Brain microvascular endothelial cell (primary cell): ENCODE data around the gene LCTL.
"Not testable (repeated sequence)": the region's sequence is repeated elsewhere in the genome, so short reads cannot be mapped to it uniquely, and the experiment has no call there.

ENCODE experiments used
- DNase-seq: peaks from one replicate; pipeline ENCODE4 v3.0.0-alpha.2; 2020
- H3K27ac ChIP-seq: fragments of 250-450 bp; sonication (Bioruptor Pico); 2 replicates; pipeline ENCODE4 v1.5.1; 2020; ENCODE audit warnings: mild to moderate bottlenecking, moderate library complexity
- H3K27me3 ChIP-seq: fragments of 250-450 bp; sonication (Bioruptor Pico); replicated peaks from 2 replicates; pipeline ENCODE4 v1.5.1; 2020; ENCODE audit warnings: mild to moderate bottlenecking
- H3K36me3 ChIP-seq: fragments of 250-450 bp; sonication (Bioruptor Pico); replicated peaks from 2 replicates; pipeline ENCODE4 v1.5.1; 2020; ENCODE audit warnings: mild to moderate bottlenecking
- H3K4me3 ChIP-seq: 2 replicates; pipeline ENCODE4 v1.5.1; 2011; ENCODE audit warnings: low read depth, mild to moderate bottlenecking, control low read depth, low read length, moderate library complexity
- in situ Hi-C: cut with HindIII; loops from 2 replicates; pipeline ENCODE4 v1.10.0; 2017; ENCODE audit warnings: low sequenced_read_pairs, low pct_ligation_motif_present
- TF ChIP-seq, protein P1 (sequence below): IDR thresholded peaks from 2 replicates; pipeline ENCODE4 v1.5.1; 2011; ENCODE audit warnings: low read depth, mild to moderate bottlenecking, moderate library complexity, low read length, control low read depth, inconsistent platforms; ENCODE audit errors: missing control alignments

The LCTL gene

DNA sequence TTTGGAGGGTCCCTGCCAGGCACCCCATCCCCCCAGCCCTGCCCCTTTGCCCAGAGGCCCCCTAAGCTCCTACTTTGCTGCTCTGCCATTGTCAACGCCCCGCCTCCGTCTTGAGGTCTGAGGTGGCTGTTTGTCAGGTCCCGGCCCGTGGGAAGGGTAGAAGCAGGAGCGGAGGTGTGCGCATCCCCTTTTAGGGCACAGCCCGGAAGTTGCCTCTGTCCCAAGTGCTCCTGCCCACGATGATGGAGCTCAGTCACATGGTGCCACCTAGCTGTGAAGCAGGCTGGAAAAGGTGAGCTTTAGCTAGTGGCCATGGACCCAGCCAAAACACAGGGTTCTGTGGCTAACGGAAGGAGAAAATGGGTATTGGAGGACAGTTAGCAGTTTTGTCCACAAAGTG is 28.5 kb upstream of the LCTL start:
- no peaks in the 10 kb centered on the region for H3K27me3 ChIP-seq
- DNase-seq: no peak
- H3K27ac ChIP-seq: no peak overlapping the region
- TF ChIP-seq, protein P1, sequence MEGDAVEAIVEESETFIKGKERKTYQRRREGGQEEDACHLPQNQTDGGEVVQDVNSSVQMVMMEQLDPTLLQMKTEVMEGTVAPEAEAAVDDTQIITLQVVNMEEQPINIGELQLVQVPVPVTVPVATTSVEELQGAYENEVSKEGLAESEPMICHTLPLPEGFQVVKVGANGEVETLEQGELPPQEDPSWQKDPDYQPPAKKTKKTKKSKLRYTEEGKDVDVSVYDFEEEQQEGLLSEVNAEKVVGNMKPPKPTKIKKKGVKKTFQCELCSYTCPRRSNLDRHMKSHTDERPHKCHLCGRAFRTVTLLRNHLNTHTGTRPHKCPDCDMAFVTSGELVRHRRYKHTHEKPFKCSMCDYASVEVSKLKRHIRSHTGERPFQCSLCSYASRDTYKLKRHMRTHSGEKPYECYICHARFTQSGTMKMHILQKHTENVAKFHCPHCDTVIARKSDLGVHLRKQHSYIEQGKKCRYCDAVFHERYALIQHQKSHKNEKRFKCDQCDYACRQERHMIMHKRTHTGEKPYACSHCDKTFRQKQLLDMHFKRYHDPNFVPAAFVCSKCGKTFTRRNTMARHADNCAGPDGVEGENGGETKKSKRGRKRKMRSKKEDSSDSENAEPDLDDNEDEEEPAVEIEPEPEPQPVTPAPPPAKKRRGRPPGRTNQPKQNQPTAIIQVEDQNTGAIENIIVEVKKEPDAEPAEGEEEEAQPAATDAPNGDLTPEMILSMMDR: peak; percentile 19
- no peak overlapping the region for H3K4me3 ChIP-seq
- H3K36me3 ChIP-seq: no peaks in the 10 kb centered on the region
- in situ Hi-C loops: no loop called here

DNA sequence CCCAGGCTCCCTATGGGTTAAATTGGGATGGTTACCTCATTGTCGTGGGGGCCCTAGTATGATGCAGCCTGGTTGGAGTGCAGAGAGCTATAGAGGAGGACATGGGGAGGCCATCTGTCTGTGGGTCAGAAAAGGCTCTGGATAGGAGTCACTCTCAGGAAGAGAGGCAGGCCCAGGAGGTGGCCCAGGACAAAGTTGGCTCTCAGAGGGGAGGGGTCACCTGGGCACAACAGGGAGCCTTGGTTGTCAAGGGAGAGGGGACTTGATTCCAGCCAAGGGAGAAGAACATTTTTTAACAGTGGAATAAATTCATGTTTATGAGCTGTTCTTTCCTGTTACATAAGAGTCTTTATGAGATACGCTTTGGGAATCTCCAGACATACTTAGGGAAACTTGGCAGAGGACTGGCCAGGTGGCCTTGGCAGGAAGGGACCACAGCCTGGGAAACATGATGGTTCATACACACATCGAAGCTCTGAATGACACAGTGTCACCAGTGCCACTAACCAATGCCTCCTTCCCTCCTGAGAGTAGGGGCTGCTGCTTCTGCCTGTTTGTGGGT is 27.5 kb upstream of the LCTL start:
- H3K4me3 ChIP-seq: no peak overlapping the region
- no peak for DNase-seq
- no peaks in the 10 kb centered on the region for H3K27me3 ChIP-seq
- no peaks in the 10 kb centered on the region for H3K36me3 ChIP-seq
- TF ChIP-seq, protein P1: no peak
- no peak overlapping the region for H3K27ac ChIP-seq
- in situ Hi-C loops: no loop called here

DNA sequence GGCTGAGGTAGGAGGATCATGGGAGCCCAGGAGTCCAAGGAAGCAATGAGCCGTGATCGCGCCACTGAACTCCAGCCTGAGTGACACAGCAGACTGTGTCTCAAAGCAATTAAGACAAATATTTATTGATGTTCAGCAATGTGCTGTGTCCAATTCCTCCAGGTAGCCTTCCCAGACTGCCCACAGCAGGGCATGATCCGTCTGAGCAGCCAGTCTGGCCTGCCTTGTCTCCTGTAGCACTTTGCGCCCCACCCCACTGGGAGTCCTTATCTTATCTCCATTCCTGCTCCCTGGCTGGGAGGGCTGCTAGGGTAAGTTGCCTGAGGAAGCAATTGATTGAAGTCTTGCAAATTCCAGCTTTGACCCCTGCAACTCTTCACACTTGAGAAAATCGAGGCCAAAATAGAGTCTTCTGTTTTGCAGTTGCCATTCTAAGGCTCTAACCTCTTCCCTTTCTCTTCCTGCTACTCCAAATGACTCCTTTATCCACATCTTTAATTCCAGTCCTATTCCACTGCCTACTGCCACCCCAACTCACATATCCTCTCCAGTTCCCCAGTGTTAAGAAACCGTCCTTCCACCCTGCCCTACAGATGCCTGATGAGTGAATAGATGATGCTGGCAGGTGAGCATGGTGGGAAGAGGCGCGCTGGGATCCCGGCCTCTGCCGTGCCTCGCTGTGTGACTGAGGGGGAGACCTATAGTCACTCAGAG is 26.9 kb upstream of the LCTL start:
- TF ChIP-seq, protein P1: no peak
- in situ Hi-C loops: no loop called here
- Histone ChIP-seq H3K36me3 (no peaks in the 10 kb centered on the region), H3K27ac (no peak overlapping the region), H3K4me3 (no peak overlapping the region), H3K27me3 (no peaks in the 10 kb centered on the region)
- DNase-seq: peak; percentile 14

DNA sequence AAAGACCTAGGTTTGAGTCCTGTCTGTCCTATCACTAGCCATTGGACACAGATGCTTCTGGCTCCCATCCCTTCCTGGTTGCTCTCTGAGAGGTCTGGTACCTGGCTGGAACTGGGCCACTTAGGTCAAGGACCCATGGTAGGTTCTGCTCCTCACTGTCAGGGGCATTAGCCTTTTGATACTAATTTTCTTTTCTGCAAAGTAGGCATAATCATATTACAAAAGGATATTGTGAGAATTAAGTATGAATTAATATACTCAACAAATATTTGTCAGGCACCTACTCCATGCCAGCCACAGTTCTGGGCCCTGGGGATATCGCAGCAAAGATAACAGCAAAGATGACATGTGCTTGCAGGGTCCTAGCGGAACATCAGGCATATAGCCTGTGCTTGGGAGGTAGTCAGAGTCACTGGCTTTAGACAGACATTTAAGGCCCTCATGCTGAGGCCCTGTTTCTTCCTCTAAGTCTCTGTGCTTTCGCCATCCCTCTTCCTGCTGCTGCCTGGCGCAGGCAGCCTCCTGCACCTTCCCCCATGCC is 25.6 kb upstream of the LCTL start:
- DNase-seq: no peak
- H3K27ac ChIP-seq: no peak overlapping the region
- no peak overlapping the region for H3K4me3 ChIP-seq
- H3K36me3 ChIP-seq: no peaks in the 10 kb centered on the region
- TF ChIP-seq, protein P1: no peak
- in situ Hi-C loops: no loop called here
- H3K27me3 ChIP-seq: no peaks in the 10 kb centered on the region

DNA sequence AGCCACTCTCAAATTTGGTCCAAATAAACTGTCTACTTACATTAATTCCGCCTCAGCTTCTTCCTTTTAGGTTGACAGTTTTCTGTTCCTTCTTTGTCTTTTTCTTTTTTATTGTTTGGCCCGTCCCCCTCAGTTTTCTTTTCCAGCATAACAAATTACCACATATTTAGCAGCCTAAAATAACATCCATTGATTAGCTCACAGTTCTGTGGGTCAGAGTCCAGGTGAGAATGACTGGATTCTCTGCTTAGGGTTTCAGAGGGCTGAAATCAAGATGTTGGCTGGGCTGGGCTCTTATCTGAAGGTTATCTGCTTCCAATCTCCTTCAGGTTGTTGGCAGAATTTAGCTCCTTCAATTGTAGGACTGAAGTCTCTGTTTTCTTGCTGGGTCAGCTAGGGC is 24.6 kb upstream of the LCTL start:
- no peak for DNase-seq
- no peaks in the 10 kb centered on the region for H3K27me3 ChIP-seq
- TF ChIP-seq, protein P1: no peak
- H3K27ac ChIP-seq: no peak overlapping the region
- in situ Hi-C loops: no loop called here
- no peaks in the 10 kb centered on the region for H3K36me3 ChIP-seq
- H3K4me3 ChIP-seq: no peak overlapping the region

DNA sequence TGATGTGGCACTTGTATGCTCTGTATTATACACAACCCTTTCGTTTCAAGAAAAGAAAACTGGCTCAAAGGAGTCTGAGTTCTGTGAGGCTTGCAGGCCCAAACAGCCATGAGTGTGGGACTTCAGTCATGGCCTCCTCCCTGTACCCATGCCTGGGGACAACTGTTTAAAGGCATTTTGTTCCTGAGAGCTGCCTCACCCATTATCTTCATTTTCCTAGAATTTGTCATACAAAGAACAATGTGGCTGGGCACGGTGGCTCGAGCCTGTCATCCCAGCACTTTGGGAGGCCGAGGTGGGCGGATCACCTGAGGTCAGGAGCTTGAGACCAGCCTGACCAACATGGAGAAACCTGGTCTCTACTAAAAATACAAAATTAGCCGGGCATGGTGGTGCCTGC is 23.6 kb upstream of the LCTL start:
- H3K4me3 ChIP-seq, DNase-seq, in situ Hi-C loops, H3K36me3 ChIP-seq, H3K27me3 ChIP-seq, H3K27ac ChIP-seq: not testable (repeated sequence)
